Measurements from ENCODE around the gene PRSS38. TPM values are rescaled to one million over a fixed set of nuclear protein-coding genes. Genes with fewer than 3 reads are reported as not detected.

PRSS38 gene
- total RNA-seq, 1 experiment from 2014 or later: not detected

DNA sequence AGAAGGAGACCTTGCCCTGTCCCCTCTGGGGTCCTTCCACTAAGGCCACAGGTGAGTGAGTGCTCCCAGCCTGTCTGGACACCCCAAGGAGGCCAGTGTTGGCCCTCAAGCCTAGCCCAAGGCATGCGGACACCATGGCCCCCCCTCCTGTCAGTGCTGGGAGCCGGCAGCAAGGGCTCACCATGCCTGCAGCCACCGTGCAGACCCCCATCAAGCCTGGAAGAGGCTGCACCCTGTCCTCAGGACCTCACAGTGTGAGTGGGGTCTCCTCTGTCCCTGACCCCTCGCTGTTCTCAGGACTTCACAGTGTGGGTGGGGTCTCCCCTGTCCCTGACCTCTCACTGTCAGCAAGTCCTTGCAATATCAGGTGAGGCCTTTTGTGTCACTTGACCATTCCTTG is 33.2 kb upstream of the PRSS38 start:
- no peak overlapping the region for H3K27ac ChIP-seq
- no peaks in the 10 kb centered on the region for H3K79me2 ChIP-seq (ENCODE audit: low read depth)
- H3K27me3 ChIP-seq (ENCODE audit: insufficient read depth, low read depth): no peaks in the 10 kb centered on the region
- no peaks in the 10 kb centered on the region; the same call in 1 of the 2 replicates for H4K20me1 ChIP-seq (ENCODE audit: insufficient read depth)
- no peaks in the 10 kb centered on the region; the same call in 1 of the 2 replicates for H3F3A ChIP-seq (ENCODE audit: insufficient read depth, low read depth)
- no peaks in the 10 kb centered on the region for H3K36me3 ChIP-seq (ENCODE audit: low read depth)
- no TSS peak for BruUV-seq (replicated peaks)
- no peak overlapping the region for H2AFZ ChIP-seq
- H3K9me2 ChIP-seq (ENCODE audit: insufficient read depth): no peaks in the 10 kb centered on the region
- H3K9me3 ChIP-seq (ENCODE audit: insufficient read depth, low read depth): no peaks in the 10 kb centered on the region
- H3K4me3 ChIP-seq: no peak overlapping the region
- intact Hi-C loops (cut with micrococcal nuclease; ENCODE audit: unreplicated experiment): no loop called here
- no peak for DNase-seq
- peaks cover 3% of the 10 kb centered on the region; the same call in 1 of the 2 replicates for H3K4me1 ChIP-seq (replicated peaks; ENCODE audit: insufficient read depth)
- POLR2A ChIA-PET (ENCODE audit: unreplicated experiment): no interaction called here
- CTCF ChIA-PET: no interaction called here
- no peak for TF ChIP-seq EZH2 (IDR thresholded peaks at IDR 0.05; ENCODE audit: low read depth)
- TF ChIP-seq, protein P1, sequence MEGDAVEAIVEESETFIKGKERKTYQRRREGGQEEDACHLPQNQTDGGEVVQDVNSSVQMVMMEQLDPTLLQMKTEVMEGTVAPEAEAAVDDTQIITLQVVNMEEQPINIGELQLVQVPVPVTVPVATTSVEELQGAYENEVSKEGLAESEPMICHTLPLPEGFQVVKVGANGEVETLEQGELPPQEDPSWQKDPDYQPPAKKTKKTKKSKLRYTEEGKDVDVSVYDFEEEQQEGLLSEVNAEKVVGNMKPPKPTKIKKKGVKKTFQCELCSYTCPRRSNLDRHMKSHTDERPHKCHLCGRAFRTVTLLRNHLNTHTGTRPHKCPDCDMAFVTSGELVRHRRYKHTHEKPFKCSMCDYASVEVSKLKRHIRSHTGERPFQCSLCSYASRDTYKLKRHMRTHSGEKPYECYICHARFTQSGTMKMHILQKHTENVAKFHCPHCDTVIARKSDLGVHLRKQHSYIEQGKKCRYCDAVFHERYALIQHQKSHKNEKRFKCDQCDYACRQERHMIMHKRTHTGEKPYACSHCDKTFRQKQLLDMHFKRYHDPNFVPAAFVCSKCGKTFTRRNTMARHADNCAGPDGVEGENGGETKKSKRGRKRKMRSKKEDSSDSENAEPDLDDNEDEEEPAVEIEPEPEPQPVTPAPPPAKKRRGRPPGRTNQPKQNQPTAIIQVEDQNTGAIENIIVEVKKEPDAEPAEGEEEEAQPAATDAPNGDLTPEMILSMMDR (conservative IDR thresholded peaks at IDR 0.05): no peak
- no peak overlapping the region for H3K4me2 ChIP-seq

DNA sequence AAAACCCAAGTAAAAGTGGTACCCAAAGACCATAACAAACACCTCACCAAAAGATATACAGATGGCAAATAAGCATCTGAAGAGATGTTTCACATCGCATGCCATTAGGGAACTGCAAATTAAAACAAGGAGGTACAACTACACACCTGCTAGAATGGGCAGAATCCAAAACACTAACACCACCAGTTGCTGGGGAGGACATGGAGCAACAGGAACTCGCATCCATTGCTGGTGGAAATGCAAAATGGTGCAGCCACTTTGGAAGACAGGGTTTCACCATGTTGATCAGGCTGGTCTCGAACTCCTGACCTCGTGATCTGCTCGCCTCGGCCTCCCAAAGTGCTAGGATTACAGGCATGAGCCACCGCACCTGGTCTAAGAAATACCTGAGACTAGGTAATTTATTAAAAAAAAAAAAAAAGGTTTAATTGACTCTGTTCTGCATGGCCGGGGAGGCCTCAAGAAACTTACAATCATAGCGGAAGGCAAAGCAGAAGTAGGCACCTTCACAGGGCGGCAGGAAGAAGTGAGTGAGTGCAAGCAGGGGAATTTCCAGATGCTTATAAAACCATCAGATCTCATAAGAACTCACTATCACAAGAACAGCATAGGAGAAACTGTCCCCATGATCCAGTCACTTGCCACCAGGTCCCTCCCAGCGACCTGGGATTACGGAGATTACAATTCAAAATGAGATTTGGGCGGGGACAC is 30.2 kb upstream of the PRSS38 start:
- Histone ChIP-seq H3K9me3 (ENCODE audit: insufficient read depth, low read depth) (no peaks in the 10 kb centered on the region), H3K4me2 (no peak overlapping the region), H4K20me1 (ENCODE audit: insufficient read depth) (no peaks in the 10 kb centered on the region; the same call in 1 of the 2 replicates), H3K79me2 (ENCODE audit: low read depth) (no peaks in the 10 kb centered on the region), H3K36me3 (ENCODE audit: low read depth) (no peaks in the 10 kb centered on the region), H2AFZ (no peak overlapping the region), H3K4me1 (replicated peaks; ENCODE audit: insufficient read depth) (peaks cover 6% of the 10 kb centered on the region; the same call in 1 of the 2 replicates), H3K4me3 (no peak overlapping the region), H3K9me2 (ENCODE audit: insufficient read depth) (no peaks in the 10 kb centered on the region), H3F3A (ENCODE audit: insufficient read depth, low read depth) (no peaks in the 10 kb centered on the region; the same call in 1 of the 2 replicates), H3K27ac (no peak overlapping the region), H3K27me3 (ENCODE audit: insufficient read depth, low read depth) (no peaks in the 10 kb centered on the region)
- CTCF ChIA-PET: interaction anchor here (0.6 to 1.1 kb wide), 3 partner anchors 17 to 91 kb away, joined by 3 read pairs; no protein-coding TSS in a partner anchor
- no peak for DNase-seq
- POLR2A ChIA-PET (ENCODE audit: unreplicated experiment): no interaction called here
- TF ChIP-seq, protein P1 (conservative IDR thresholded peaks at IDR 0.05): no peak
- TF ChIP-seq EZH2 (IDR thresholded peaks at IDR 0.05; ENCODE audit: low read depth): no peak
- intact Hi-C loops (cut with micrococcal nuclease; ENCODE audit: unreplicated experiment): no loop called here
- BruUV-seq (replicated peaks): no TSS peak

DNA sequence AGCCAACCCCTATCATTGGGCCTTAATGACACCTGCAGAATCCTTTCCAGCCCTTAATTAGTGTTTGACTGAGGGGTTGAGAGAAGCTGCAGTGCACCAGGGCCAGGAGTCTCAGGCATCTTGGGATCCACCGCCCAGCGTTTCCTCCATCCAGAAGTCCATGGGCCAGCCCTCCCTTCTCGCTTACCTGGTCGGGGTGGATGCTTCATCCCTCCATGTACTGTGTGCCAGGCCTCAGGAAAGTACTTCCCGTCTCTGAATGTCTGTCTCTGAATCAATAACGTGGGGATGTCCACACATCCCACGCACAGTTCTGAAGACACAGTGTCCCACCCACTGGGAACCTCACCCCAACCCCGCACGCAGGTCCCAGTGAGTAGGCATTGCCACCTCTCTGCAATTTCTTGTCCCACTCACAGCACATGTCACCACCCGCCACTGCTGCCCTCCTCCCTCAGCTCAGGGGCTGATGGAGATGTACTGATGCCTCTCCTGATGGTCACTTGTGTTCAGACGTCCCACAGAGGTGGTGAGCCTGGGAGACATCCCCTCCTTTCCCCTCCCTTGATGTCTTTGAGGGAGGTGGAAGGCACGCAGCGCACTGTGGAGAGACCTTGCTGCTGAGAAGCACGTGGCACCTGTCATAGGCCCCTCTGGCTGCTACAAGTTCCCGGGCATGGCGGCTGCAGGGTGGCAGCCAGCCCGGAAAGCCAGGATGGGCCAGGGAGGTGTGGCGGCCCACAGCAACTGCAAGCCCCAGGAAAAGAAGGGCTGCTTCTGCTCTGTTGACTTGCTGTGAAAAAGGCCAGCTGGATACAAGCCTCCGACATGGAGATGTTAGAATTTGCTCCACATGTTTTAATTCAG is 29.4 kb upstream of the PRSS38 start:
- no peaks in the 10 kb centered on the region for H3K9me3 ChIP-seq (ENCODE audit: insufficient read depth, low read depth)
- intact Hi-C loops (cut with micrococcal nuclease; ENCODE audit: unreplicated experiment): no loop called here
- H4K20me1 ChIP-seq (ENCODE audit: insufficient read depth): no peaks in the 10 kb centered on the region; the same call in 1 of the 2 replicates
- H3K4me1 ChIP-seq (replicated peaks; ENCODE audit: insufficient read depth): peaks cover 6% of the 10 kb centered on the region; the same call in 1 of the 2 replicates
- no TSS peak for BruUV-seq (replicated peaks)
- H3K79me2 ChIP-seq (ENCODE audit: low read depth): no peaks in the 10 kb centered on the region
- ChIA-PET CTCF (no interaction called here), POLR2A (ENCODE audit: unreplicated experiment) (no interaction called here)
- no peak overlapping the region for H3K27ac ChIP-seq
- H3K27me3 ChIP-seq (ENCODE audit: insufficient read depth, low read depth): no peaks in the 10 kb centered on the region
- no peak overlapping the region for H3K4me2 ChIP-seq
- no peaks in the 10 kb centered on the region for H3K36me3 ChIP-seq (ENCODE audit: low read depth)
- H3K9me2 ChIP-seq (ENCODE audit: insufficient read depth): no peaks in the 10 kb centered on the region
- no peak overlapping the region for H3K4me3 ChIP-seq
- no peak for DNase-seq
- H3F3A ChIP-seq (ENCODE audit: insufficient read depth, low read depth): no peaks in the 10 kb centered on the region; the same call in 1 of the 2 replicates
- TF ChIP-seq, protein P1 (conservative IDR thresholded peaks at IDR 0.05): no peak
- no peak for TF ChIP-seq EZH2 (IDR thresholded peaks at IDR 0.05; ENCODE audit: low read depth)
- no peak overlapping the region for H2AFZ ChIP-seq
